ENCODE data around the gene COQ8A.

The COQ8A gene

GRCh38 chr1:226974544-226975258, 34.6 kb downstream of the COQ8A start:
- no peak for DNase-seq

GRCh38 chr1:226975259-226976250, 35.5 kb downstream of the COQ8A start:
- DNase-seq: no peak

- DNase-seq: no peak
These were observed 36.3 kb downstream of the COQ8A start for GRCh38 chr1:226976276-226976977.

GRCh38 chr1:226976978-226977642, 37.0 kb downstream of the COQ8A start:
- DNase-seq: no peak

- no peak for DNase-seq
These were observed 37.7 kb downstream of the COQ8A start for GRCh38 chr1:226977643-226978431.

GRCh38 chr1:226978432-226979114, 38.5 kb downstream of the COQ8A start:
- DNase-seq: no peak

GRCh38 chr1:226979115-226979516, 39.0 kb downstream of the COQ8A start:
- no peak for DNase-seq

- DNase-seq: no peak
These were observed 39.5 kb downstream of the COQ8A start for GRCh38 chr1:226979517-226980121.

- DNase-seq: no peak
These were observed 40.0 kb downstream of the COQ8A start for GRCh38 chr1:226980122-226980560.

- DNase-seq: no peak
These were observed 40.7 kb downstream of the COQ8A start for GRCh38 chr1:226980565-226981385.

- no peak for DNase-seq
These were observed 41.3 kb downstream of the COQ8A start for GRCh38 chr1:226981386-226981817.

- no peak for DNase-seq
These were observed 41.7 kb downstream of the COQ8A start for GRCh38 chr1:226981838-226982237.

- no peak for DNase-seq
These were observed 42.5 kb downstream of the COQ8A start for GRCh38 chr1:226982451-226983177.

GRCh38 chr1:226983247-226983991, 43.3 kb downstream of the COQ8A start:
- DNase-seq: no peak

GRCh38 chr1:226983992-226984364, 43.9 kb downstream of the COQ8A start:
- DNase-seq: no peak

GRCh38 chr1:226984521-226985238, 44.6 kb downstream of the COQ8A start:
- DNase-seq: no peak

- no peak for DNase-seq
These were observed 45.2 kb downstream of the COQ8A start for GRCh38 chr1:226985239-226985838.
